GM21360 (cell line): ENCODE data around the gene DLST.
A peak's percentile ranks its signal among the peaks of the same experiment; 100 is the strongest.

ENCODE experiments used
- ATAC-seq: cut with Tn5 transposase; IDR thresholded peaks from one replicate; pipeline ENCODE4 v1.9.1; 2021; ENCODE audit warnings: mild to moderate bottlenecking, moderate library complexity; ENCODE audit not compliant: unreplicated experiment

DLST gene

DNA sequence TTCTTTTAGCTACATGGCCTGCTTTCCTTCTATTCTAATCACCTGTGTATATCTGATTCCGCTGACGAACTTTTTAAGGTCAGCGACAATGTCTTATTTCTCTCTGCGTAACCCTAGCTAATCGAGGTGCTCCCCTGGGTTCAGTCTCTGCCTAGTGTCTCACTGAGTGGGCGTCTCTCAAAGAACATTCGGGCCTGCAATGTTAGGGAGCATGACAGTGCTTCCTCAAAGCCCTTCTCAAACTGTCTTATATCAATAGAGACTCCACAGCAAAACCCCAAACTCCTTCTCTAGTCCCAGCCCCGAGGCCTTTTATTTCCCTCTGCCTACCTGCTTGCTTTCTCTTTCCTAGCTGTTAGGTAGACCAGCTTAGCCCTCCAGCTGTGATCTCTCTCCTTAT lies 55.0 kb downstream of the DLST start:
- no peak for ATAC-seq

DNA sequence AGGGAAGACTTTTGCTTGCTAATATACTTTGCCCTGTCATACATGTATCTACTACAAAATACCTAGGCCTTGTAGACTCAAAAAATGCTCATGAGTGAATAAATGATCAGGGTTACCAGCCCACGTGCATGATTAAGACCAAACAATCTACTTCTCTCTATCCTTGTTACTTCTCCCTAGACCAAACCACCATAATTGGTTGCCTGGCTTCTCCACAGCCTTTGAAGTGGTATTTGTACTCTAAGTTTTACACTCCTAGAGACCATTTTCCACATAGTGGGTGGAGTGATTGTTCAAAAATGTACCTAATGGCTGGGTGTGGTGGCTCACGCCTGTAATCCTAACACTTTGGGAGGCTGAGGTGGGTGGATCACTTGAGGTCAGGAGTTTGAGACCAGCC lies 55.5 kb downstream of the DLST start:
- no peak for ATAC-seq

DNA sequence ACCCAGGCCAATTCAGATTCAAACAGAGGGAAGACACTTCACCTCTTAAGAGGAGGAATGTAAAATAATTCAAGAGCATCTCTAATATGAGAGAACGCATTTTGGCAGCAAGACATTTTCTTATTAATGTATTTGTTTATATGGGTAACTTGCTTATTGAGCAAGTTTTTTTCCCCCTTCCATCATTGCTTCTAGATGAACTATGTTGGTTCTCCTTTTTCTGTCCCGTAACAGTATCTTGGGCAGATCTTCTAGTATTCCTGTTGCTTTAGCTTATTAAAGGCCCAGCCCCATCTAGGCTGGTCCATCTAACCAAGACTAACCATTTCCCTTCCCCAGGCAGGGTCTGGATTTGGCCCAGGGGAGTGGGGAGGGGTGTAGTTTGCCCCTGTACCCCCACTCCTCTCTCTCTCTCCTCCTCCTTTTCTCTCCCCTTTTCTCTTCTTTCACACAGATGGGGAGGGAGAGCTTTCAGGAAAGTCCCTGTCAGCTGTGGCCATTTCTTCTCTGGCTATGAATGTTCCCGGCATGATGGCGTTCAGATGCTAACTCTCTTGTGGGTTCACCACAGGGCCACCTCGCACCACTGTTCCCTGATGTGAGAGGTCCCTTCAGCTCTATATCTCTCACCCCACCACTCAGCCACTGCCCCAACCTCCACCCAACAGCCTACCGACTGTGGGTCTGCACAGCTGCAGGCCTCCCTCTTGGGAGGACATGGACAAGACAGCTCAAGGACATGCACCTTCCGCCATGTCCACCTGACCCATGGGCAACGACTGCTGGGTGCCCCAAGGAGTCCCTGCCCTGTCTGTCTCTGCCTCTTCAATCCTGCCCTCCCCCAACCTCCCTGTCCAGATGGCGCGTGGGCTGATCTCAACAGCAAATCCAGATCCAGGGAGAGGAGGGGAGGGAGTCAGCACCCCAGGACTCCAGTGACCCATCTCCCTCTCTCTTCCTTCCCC lies 57.1 kb downstream of the DLST start:
- ATAC-seq = no peak

DNA sequence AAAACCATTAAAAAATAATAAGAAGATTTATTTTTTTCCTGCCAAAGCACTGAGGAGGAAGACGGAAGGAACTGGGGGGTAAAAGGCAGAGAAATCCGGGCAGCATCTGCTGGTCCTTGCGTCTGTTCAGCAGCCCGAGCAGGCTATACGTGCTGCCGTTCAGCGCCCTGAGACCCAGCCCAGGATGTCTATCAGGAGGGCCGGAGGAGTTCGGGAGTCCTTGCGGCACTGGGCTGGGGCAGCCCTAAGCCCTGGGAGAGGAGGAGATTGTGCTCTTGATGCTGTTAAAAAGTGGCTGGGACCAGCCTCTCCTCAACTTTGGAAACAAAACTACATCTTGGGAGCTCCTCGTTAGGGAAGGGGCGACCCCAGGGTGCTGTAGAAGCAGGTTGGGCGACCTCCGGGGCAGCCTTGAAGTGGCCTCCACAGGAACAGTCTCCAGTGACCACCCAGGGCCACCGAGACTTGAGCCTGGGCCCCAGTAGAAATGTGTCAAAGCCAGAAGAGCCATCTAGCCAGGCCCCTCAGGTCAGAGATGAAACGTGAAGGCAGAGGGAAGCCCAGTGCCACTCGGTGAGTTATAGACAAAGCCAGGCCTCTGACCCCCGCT lies 59.3 kb downstream of the DLST start:
- ATAC-seq = no peak

DNA sequence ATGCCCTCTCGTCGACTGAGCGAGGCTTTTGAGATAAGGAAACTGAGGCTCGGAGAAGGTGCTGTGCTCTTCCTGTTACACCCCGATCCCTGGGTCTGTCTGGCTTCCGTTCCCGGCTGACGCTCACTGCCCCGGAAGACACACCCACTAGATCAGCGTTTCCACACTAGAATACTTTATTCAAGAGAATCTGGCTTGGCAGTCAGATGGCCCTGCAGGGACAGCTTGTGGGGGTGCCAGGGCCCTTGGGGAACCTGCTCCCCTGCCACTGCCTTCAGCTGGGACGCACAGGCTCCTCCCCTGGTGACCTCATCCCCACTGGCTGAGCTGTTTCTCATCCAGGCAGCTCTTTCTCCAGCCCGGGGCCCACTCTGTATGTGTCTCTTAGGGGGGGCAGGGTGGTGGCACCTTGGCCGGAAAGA lies 60.0 kb downstream of the DLST start:
- peak; percentile 44 for ATAC-seq

DNA sequence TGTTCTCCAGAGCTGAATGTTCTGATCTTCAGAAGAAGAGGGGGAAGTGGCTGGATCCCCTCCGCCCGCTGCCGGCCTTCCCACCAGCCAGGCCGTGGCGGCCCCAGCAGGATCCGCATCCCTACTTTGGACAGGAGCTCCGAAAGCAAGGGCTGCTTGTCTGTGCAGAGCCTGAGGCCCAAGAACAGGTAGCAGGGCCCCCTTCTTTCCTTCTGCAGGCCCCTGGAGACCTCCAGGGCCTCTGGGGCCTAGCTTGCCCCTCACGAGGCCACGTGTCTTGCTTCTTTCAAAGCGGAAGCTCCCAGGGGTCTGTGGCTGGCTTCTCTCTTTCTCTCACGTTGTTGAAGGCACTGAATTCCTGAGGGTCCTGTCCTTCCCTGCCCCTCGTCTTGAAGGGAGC lies 60.5 kb downstream of the DLST start:
- no peak for ATAC-seq

DNA sequence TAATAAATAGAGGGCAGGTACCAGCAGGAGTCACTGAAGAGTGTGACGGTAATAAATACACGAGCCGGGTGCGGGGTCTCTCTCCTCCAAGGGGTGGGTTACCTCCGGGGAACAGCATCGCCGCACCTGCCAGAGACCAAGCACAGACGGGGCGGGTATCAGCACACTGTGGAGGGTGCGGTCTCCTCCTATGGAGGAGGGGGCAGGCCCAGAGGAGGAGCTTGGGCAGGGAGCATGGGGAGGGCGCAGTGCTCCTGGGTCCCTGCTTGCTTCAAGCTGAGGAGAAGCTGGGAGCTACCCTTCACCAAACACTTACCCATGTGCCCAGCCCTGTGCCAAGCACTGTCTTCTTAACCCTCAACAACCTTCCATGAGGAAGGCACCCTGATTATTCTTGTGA lies 60.9 kb downstream of the DLST start:
- ATAC-seq = no peak

DNA sequence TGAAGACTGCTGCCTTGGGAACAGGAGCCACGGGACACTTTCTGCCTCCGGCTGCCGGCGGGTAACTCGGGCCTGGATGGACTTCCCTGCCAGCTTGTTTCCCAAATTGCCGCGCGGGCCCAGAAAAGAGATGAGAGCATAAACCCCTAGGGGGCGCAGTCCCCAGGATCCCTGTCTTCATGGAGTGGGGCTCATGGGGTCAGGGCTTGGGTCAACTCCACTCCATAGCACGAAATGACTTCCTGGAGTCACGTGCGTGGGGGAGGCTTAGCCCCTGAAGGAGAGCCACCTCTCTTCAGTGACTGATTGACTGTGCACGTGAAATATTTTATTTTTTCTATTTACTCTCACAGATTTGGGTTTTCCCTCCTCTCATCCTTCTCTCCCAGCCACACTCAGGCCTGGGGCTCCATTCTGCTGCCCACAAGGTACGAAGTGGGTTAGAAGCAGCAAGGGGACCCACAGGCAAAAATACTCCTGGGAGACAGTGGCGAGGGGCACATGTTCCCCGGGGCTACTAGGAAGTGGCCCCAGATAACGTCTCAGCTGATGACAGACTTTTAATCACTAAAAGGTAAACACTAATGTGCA lies 63.6 kb downstream of the DLST start:
- no peak for ATAC-seq

DNA sequence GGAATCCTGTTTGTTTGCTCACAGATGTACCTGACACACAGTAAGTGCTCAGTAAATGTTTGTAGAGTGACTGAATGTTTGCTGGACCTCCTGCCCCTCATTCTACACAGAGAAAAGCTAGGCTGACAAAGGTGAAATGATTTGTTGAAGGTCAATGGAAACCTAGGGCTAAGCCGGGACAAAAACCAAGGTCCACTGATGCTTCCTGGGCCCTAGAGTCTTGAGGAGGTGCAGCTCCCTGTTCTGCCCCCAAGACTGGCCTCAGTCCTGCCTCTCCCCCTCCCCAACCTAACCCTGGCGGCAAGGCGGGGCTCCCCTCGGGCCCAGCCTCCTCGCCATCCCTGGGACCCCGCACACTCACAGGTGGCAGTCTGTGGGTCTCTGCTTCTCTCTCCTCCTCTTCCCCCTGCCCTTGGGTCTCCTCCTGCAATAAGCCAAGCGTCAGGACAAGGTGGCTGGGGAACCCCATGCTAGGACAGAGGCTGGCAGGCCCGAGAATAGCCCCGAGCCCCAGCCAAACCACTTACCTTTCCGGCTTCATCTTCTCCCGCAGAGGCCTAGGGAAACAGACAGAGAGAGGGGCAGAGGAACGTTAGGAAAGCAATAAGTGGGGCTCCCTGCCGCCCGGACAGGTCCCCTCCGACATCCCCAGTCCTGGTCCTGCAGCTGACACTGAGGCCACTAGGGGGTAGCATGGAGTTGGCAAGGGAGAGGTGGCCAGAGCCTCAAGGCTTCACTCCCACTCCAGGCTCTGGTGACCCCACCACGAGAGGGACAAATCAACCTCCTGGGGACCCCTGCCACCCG lies 64.3 kb downstream of the DLST start:
- ATAC-seq = no peak

DNA sequence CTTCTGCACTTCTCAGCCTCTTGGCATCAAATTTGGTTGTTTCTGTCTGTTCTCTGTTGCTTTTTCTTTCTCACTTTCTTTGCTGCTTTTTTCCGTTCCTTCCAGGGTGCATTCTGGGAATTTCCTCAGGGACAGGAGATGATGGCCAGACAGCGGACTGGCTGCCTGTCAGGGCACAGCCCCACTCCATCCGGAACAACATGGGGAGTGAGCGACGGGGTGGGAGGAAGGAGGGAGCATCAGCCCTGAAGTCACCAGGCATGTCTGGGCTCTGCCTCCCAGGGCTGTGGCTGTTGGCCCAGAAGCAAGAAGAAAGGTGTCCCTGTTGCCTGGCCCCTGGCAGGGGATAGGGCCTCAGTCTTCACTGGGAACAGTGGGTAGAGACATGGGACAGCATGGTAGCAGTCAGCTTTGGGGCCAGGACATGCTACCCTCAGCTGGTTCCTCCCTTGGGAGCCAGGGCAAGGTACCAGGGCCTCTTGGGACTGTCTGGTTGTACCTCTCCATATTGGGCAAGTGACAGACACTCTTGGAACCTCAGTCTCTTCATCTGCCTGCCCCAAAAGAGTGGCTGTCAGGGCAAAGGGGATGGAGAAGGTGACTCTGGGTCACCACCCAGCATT lies 65.1 kb downstream of the DLST start:
- no peak for ATAC-seq

DNA sequence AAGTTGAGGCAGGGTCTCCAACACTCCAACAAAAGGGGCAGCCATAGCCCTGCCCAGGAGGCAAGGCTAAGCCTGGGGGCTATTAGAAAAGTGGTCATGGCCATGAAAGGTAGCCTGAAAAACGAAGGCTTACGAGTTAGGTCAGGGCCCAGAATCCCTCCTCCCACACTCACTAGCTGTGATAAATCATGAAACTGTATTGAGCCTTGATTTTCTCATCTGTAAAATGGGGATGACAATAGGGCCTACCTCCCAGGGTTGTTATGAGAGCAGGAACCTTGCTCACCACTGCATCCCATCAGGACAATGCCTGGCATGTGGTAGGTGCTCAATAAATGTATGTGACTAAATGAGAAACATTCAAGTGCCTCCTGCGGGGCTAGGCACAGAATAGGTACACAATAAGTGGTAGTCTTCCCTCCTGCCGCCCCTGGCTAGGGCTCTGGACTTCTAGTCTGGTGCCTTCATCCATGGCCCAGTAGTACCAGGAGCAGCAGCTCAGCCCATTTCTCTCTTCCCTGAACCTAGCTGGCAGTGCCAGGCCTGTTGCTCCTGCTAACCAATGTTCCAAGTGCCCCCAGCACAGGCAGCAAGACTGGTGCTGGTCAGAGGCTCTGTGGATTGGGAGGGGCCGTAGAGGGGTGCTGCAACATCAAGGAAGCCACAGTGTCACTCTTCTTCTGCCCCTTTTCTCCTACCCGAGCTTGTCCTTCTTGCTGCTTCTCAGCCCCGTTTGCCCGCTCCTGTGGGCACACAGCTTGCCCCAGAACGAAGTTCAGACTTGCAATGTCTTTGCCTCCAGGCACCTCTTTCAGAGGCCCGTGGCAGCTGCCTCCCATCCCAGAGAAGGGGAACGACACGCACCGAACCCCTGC lies 65.9 kb downstream of the DLST start:
- ATAC-seq = no peak

DNA sequence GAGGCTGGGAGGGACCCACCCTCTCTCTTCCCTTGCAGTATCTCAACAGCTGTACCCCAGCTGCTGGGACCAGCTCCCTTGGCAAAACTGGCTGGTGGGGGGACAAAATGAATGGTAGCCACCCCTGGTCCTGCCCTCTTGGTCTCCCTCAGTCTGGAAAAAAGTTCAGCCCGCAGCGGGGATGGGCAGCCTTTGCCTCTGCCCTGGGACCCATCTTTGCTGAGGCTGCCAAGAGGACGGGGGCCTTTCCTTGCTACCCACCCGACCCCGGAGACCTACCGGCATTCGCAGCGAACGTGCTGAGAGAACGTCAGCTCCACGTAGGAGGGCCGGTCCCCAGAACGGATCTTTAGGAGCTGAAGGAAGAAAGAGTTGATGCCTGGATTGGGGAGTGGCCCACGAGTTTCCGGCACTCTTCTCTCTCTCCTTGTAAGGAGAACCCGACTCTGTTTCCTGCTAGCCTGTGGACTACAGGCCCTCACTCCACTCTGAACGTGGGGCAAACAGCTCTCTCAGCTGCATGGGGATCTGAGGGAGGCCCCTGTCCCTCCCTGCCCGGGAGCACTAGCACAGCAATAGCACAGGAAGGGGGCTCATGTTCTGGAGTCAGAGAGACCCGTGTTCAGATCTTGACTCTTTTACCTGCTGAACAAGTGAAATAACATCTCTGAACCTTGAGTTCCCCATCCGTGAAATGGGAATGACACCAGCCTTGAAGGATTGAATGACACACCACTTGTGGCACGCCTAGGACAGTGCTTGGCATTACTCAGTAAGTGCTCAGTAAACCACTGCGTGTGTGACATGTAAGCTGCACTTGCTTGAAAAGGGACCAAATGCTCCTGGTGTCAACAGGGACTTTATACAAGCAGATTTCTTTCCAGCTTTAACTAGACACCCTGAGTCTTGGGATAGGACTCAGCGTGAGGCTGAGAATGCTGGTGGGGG lies 66.8 kb downstream of the DLST start:
- no peak for ATAC-seq

DNA sequence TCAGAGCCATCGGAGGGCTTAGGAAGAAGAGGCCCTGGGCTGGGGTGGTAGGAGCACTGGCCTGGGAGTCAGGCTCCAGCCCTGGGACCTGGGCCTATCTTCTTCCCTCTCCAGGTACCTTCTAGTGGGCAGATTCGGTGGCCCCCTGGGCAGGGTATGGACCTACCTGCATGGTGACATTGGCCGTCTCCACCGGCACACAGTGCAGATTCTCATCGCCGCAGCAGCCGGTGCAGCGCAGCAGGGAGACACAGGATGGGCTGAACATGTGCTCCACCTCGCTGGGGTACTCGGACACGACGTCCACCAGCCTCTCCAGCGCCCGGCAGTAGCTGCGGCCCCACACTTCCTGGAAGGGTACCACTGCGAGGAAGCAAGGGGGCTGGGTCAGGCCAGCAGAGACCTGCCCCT lies 67.5 kb downstream of the DLST start:
- ATAC-seq = no peak

DNA sequence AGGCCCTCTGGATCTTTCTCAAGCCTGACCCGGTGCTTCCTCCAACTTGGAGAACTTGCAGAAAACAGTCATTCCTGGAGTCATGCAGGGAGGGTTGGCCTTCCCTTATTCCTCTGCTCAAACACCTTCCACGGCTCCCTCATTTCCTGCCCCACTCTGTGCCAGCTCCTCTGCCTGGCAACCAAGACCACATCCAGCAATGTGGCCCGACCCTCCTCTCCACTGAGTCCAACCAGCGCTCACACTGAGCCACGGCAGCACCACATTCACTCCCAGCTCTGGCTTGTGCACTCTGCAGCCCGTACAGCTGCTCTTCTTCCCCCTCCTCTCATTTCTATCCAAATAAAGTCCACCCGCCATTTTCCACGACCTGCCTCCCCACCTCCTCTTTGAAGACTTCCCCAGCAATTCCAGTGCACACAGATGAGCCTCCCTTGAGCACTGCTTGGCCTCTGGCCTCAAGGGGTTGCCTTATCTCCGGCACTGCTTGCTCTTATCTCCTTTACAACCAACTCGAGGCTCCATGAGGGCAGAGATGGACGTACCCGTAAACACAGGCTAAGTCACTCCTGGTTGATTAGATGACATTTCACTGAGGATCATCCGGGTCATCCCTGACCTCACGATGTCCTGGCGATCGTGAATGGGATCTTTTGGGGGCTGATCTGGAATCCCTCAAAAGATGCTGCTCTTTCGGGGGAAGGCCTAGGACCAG lies 68.3 kb downstream of the DLST start:
- no peak for ATAC-seq

DNA sequence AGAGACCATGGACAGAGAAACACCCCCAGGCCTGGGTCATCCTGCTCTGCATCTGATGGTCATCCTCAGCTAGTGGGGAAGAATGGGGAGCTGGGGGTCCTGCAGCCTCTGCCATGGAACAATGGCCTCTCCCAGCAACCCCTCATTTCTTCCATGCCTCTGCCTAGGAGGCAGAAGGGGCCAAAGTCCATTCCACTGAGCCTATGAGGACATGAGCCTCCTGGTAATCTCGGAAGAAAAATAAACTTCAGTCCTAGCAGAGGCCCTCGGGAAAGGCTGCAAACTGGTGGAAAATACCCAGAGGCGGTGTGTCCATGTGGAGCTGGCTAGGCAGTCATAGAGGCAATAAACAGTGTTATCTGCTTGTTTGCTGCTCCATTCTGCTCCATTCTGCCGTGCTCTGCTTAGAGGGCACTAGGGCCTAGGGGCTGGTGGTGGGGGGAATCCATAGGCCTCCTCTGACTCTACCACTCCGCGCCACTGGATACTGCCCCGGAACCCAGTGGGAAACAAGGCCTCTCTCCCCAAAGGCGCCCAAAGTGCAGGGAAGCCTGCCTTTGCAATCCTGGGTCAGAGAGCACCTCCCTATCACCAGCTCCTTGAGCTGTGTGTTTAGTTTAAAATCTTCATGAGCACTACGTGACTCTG lies 69.2 kb downstream of the DLST start:
- no peak for ATAC-seq

DNA sequence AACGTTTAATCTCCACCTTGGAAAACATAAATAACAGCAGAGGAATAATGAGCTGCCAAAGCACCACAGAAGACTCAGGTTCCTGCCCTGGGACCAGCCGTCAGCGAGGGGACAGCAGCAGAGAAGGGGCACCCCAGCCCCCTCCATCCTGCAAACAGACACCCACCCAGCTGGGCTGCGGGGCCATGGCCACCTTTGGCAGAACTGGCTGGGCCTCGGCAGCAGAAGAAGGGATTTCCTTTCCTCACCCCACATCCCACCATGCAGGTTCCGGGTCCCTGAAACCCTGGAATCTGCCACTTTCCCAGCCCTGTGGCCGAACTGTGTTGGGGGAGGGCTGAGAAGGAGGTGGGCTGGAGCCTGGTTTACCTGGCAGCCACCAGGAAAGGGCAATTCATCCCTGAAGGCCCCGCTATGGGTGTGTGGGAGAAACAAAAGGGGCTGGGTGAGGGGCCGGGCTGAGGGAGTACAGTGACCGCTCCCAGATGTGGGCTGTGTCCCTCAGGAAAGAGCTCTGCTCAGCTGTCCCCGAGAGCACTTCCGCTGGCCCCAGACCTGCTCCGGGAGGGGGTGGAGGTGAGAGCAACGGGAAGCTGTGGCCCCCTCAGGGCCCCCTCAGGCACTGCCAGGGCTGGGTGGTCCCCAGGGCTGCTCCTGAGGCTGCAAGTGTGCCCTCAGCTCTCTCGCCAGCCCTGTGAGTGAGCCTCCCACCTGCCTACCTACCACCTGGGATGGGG lies 69.9 kb downstream of the DLST start:
- ATAC-seq = no peak

DNA sequence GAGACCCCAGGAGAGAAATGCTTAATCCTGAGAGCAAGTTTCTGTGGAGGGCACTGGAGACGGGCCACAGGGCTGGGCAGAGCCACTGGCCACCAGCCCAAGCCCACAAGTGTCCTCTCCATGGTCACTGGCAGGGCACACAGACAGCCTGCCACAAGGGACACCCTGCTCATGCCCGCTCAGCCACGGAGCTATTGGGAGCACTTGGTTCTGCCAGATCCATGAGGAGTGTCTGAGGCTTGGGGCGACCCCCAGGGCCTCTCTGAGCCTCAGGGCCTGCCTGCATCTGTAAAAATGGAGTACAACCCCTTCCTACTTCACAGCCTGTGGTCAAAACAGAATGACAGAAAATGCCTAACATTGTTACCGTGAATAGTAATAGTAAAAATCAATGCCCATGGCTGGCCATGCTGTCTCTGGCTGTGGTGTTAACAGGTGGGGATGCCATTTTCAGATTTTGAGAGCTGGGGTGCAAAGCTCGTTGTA lies 70.5 kb downstream of the DLST start:
- ATAC-seq = no peak
